A549 (cell line): ENCODE results near the gene AMZ1. TPM values are rescaled to one million over a fixed set of nuclear protein-coding genes. Genes with fewer than 3 reads are reported as not detected.
A peak's percentile ranks its signal among the peaks of the same experiment; 100 is the strongest.

Experiments
- ATAC-seq, 2 experiments: fragments of 200-7000 bp in 1 of 2; fragments of >200 bp in 1 of 2; cut with Nextera tagmentation in 1 of 2; cut with Tn5 transposase in 1 of 2; 3 replicates each; pipeline versions ENCODE4 v1.8.0 to v1.9.1; 2018 to 2020; ENCODE audit warnings: mild to moderate bottlenecking in 1 of 2, moderate library complexity in 1 of 2
- CTCF ChIA-PET: fragments of 300-600 bp; sonication (Branson Sonifier 250); formaldehyde crosslinking; extraction: SDS; loops from one replicate; lab custom pipeline; 2021; ENCODE audit warnings: antibody characterized with exemption, inconsistent platforms; lab: Yijun Ruan, JAX
- POLR2A ChIA-PET: fragments of 350-600 bp; formaldehyde crosslinking; extraction: SDS; loops from one replicate; lab custom pipeline; 2021; ENCODE audit warnings: antibody characterized with exemption, inconsistent platforms; lab: Yijun Ruan, JAX
- DNase-seq, 2 experiments: peaks; one replicate each; pipeline versions ENCODE4 v3.0.0 to v3.0.0-alpha.2; 2011 to 2016; ENCODE audit warnings: low read depth in 1 of 2, low spot score in 1 of 2
- FAIRE-seq: peaks from 2 replicates; lab custom pipeline; 2011; peaks lifted over from hg19 to GRCh38; lab: Jason Lieb, UNC
- H3K27ac ChIP-seq, 2 experiments: fragments of >200 bp; sonication (Bioruptor Twin); formaldehyde crosslinking; 3 replicates each; pipeline ENCODE4 v1.5.1; 2016 to 2017
- H3K4me1 ChIP-seq: fragments of >200 bp; sonication (Bioruptor Twin); formaldehyde crosslinking; 3 replicates; pipeline ENCODE4 v1.6.1; 2016
- H3K4me2 ChIP-seq: fragments of >200 bp; sonication (Bioruptor Twin); formaldehyde crosslinking; 3 replicates; pipeline ENCODE4 v1.6.1; 2016
- H3K4me3 ChIP-seq: fragments of >200 bp; sonication (Bioruptor Twin); formaldehyde crosslinking; 3 replicates; pipeline ENCODE4 v1.5.1; 2016
- H3K9me3 ChIP-seq: fragments of >200 bp; sonication (Bioruptor Twin); formaldehyde crosslinking; 3 replicates; pipeline ENCODE4 v1.6.1; 2016
- CBX2 ChIP-seq: fragments of 200-600 bp; sonication (generic); IDR thresholded peaks from 2 replicates; pipeline ENCODE4 v1.6.1; 2016; ENCODE audit warnings: low read depth, mild to moderate bottlenecking, borderline replicate concordance
- CHD4 ChIP-seq: fragments of 200-600 bp; sonication (generic); IDR thresholded peaks from 2 replicates; pipeline ENCODE4 v1.6.1; 2016; ENCODE audit warnings: antibody characterized with exemption, mild to moderate bottlenecking, borderline replicate concordance
- EHMT2 ChIP-seq: fragments of 200-600 bp; sonication (generic); IDR thresholded peaks from 2 replicates; pipeline ENCODE4 v1.6.1; 2016; ENCODE audit warnings: antibody characterized with exemption, low read depth, mild to moderate bottlenecking, moderate library complexity
- ESRRA ChIP-seq: fragments of 150-350 bp; IDR thresholded peaks from 2 replicates; pipeline ENCODE4 v1.6.1; 2014; ENCODE audit warnings: mild to moderate bottlenecking, low read length, borderline replicate concordance
- FOSB ChIP-seq: fragments of 250-450 bp; sonication (Bioruptor Pico); IDR thresholded peaks from 2 replicates; pipeline ENCODE4 v1.5.0; 2020; ENCODE audit warnings: mild to moderate bottlenecking, moderate library complexity
- FOXS1 ChIP-seq: fragments of 250-450 bp; sonication (Bioruptor Pico); IDR thresholded peaks from 2 replicates; pipeline ENCODE4 v1.5.0; 2020; ENCODE audit warnings: mild to moderate bottlenecking, moderate library complexity
- HDAC2 ChIP-seq: fragments of 200-600 bp; sonication (generic); IDR thresholded peaks from 2 replicates; pipeline ENCODE4 v1.6.1; 2016
- JUNB ChIP-seq: fragments of >200 bp; sonication (Bioruptor Twin); formaldehyde crosslinking; IDR thresholded peaks from 2 replicates; pipeline ENCODE4 v1.6.1; 2016
- KDM1A ChIP-seq: fragments of 200-600 bp; sonication (generic); IDR thresholded peaks from 2 replicates; pipeline ENCODE4 v1.6.1; 2016; ENCODE audit warnings: low read depth, mild to moderate bottlenecking
- MYC ChIP-seq: IDR thresholded peaks from 2 replicates; pipeline ENCODE4 v1.6.1; 2012; ENCODE audit warnings: mild to moderate bottlenecking, inconsistent platforms, low read length, improper control_type of control experiment, borderline replicate concordance
- NFE2L2 ChIP-seq: fragments of 150-350 bp; conservative IDR thresholded peaks from 2 replicates; pipeline ENCODE4 v1.6.1; 2014; ENCODE audit warnings: low read length
- NPAS2 ChIP-seq: fragments of 250-450 bp; sonication (Bioruptor Pico); IDR thresholded peaks from 2 replicates; pipeline ENCODE4 v1.8.0; 2022; ENCODE audit warnings: mild to moderate bottlenecking, moderate library complexity, borderline replicate concordance
- PHF8 ChIP-seq: fragments of 200-600 bp; sonication (generic); IDR thresholded peaks from 2 replicates; pipeline ENCODE4 v1.6.1; 2016; ENCODE audit warnings: low read depth, mild to moderate bottlenecking, antibody characterized with exemption, moderate library complexity, borderline replicate concordance
- SMC3 ChIP-seq: fragments of >200 bp; sonication (Bioruptor Twin); formaldehyde crosslinking; IDR thresholded peaks from 3 replicates; pipeline ENCODE4 v1.6.1; 2018; ENCODE audit warnings: inconsistent platforms
- SREBF2 ChIP-seq: fragments of 450-650 bp; IDR thresholded peaks from 2 replicates; pipeline ENCODE4 v1.6.1; 2014; ENCODE audit warnings: mild to moderate bottlenecking, moderate library complexity
- ZFP36 ChIP-seq: fragments of 450-650 bp; IDR thresholded peaks from 2 replicates; pipeline ENCODE4 v1.6.1; 2014; ENCODE audit warnings: borderline replicate concordance; ENCODE audit not compliant: partially characterized antibody
- ZNF302 ChIP-seq: fragments of 250-450 bp; sonication (Bioruptor Pico); IDR thresholded peaks from 2 replicates; pipeline ENCODE4 v1.9.0; 2021; ENCODE audit warnings: inconsistent platforms, mild to moderate bottlenecking, moderate library complexity
- ZSCAN20 ChIP-seq: fragments of 250-450 bp; sonication (Bioruptor Pico); IDR thresholded peaks from 2 replicates; pipeline ENCODE4 v1.8.0; 2022; ENCODE audit warnings: mild to moderate bottlenecking, moderate library complexity
- WGBS: methylation state at CpG from one replicate; pipeline ENCODE4 v1.1.6; 2017; ENCODE audit errors: missing lambda C conversion rate; 5-methylcytosine and 5-hydroxymethylcytosine counted together
- polyA plus RNA-seq, 4 experiments: library from polyadenylated mRNA; depleted of rRNA in 3 of 4; stranded (reverse); fragments of >200 nt; fragmentation: RNase III in 1 of 4; extraction: RNeasy Plus Mini Kit Qiagen cat#74134 plus additional on column Dnase treatment in 1 of 4; gene quantifications; 2 replicates in 3 of 4; 3 replicates in 1 of 4; pipeline ENCODE4 v1.2.3, GENCODE V29; 2011 to 2017
- TF ChIP-seq, protein P1 (sequence below): fragments of >200 bp; sonication (Bioruptor Twin); formaldehyde crosslinking; IDR thresholded peaks from 3 replicates; pipeline ENCODE4 v1.5.1; 2016
- TF ChIP-seq, protein P2 (sequence below): IDR thresholded peaks from 2 replicates; pipeline ENCODE4 v1.6.1; 2012
- TF ChIP-seq, protein P3 (sequence below): fragments of 450-650 bp; IDR thresholded peaks from 2 replicates; pipeline ENCODE4 v1.6.1; 2014; ENCODE audit warnings: antibody characterized with exemption

AMZ1 gene
- polyA plus RNA-seq, 2 of the 4 experiments (the other 2 are of a cell fraction), result 0.01 TPM; not detected in 1

DNA sequence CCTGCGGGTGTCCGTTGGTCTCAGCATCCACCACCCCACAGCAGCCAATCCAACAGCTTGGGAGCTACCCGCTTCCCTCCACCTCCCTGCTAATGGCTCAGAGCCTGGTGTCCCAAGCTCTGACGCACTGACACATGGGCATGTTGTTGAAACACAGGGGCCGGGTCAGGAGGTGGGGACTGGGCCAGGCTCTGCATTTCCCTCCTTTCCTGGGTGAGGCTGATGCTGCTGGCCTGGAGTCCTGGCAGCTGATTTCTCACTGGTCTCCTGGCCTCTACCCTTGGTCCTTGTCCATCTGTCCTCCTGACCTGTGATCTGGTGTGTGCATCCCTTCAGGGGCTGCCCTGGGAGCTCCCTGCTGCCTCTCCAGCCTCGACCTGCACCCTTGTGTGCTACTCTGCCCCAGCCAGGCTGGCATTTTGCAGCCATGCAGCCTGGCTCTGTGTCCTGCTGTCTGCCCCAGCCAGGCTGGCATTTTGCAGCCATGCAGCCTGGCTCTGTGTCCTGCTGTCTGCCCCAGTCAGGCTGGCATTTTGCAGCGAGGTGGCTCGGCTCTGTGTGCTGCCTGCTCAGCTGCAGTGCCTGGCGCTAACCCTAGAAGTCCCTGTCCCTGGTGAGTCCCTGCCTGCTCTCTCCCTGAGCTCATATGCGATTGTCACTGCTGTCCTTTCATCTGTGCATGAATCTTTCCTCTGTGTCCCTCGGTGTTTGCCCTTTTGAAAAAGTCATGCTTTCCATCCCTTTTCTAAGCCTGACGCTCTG, 14.0 kb downstream of the AMZ1 start:
- FAIRE-seq, result no peak
- 52% methylated on average over 12 of the region's 12 CpGs for WGBS
- TF ChIP-seq KDM1A (no peak), NPAS2 (CRISPR knock-in tag) (no peak), JUNB (no peak), SREBF2 (no peak), PHF8 (no peak), EHMT2 (no peak), CBX2 (no peak), FOXS1 (CRISPR knock-in tag) (no peak)
- TF ChIP-seq, protein P1, sequence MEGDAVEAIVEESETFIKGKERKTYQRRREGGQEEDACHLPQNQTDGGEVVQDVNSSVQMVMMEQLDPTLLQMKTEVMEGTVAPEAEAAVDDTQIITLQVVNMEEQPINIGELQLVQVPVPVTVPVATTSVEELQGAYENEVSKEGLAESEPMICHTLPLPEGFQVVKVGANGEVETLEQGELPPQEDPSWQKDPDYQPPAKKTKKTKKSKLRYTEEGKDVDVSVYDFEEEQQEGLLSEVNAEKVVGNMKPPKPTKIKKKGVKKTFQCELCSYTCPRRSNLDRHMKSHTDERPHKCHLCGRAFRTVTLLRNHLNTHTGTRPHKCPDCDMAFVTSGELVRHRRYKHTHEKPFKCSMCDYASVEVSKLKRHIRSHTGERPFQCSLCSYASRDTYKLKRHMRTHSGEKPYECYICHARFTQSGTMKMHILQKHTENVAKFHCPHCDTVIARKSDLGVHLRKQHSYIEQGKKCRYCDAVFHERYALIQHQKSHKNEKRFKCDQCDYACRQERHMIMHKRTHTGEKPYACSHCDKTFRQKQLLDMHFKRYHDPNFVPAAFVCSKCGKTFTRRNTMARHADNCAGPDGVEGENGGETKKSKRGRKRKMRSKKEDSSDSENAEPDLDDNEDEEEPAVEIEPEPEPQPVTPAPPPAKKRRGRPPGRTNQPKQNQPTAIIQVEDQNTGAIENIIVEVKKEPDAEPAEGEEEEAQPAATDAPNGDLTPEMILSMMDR, result no peak
- TF ChIP-seq, protein P2, sequence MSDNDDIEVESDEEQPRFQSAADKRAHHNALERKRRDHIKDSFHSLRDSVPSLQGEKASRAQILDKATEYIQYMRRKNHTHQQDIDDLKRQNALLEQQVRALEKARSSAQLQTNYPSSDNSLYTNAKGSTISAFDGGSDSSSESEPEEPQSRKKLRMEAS, result no peak
- TF ChIP-seq, all 56 proteins: peak for 0
- Histone ChIP-seq H3K9me3 (no peaks in the 10 kb centered on the region), H3K4me3 (no peak overlapping the region), H3K4me1 (no peaks in the 10 kb centered on the region), H3K27ac (no peak overlapping the region), H3K4me2 (no peak overlapping the region)
- DNase-seq (no peak), ATAC-seq (peak; percentile 31 to 39; a peak in 4 of 6 replicates)
- ChIA-PET POLR2A (no interaction called here), CTCF (interaction anchor here (0.7 to 7.5 kb wide), 7 partner anchors 8 to 1139 kb away, joined by 3 to 41 read pairs (median 7); no protein-coding TSS in a partner anchor)

DNA sequence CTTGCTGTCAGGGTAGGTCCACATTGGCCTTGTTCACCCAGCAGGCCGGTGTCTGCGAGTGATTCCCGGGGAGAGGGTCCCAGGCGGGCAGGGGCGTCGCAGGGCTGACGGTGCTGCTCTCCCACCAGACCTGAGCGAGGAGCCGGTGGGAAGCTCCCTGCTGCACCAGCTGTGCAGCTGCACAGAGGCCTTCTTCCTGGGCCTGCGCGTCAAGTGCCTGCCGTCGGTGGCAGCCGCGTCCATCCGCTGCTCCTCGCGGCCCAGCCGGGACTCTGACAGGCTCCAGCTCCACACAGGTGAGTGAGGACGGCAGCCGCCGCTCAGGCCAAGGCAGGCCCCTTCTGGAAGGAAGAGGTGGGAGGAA, 14.6 kb downstream of the AMZ1 start:
- ATAC-seq, result no peak
- WGBS, result 96% methylated on average over 15 of the region's 22 CpGs
- ChIA-PET POLR2A (no interaction called here), CTCF (interaction anchor here (0.7 to 7.5 kb wide), 7 partner anchors 9 to 251 kb away, joined by 3 to 41 read pairs (median 5); no protein-coding TSS in a partner anchor)
- DNase-seq, result no peak
- Histone ChIP-seq H3K4me2 (no peak overlapping the region), H3K4me3 (no peak overlapping the region), H3K9me3 (no peaks in the 10 kb centered on the region), H3K4me1 (no peaks in the 10 kb centered on the region), H3K27ac (no peak overlapping the region)
- FAIRE-seq, result no peak
- TF ChIP-seq, protein P3, sequence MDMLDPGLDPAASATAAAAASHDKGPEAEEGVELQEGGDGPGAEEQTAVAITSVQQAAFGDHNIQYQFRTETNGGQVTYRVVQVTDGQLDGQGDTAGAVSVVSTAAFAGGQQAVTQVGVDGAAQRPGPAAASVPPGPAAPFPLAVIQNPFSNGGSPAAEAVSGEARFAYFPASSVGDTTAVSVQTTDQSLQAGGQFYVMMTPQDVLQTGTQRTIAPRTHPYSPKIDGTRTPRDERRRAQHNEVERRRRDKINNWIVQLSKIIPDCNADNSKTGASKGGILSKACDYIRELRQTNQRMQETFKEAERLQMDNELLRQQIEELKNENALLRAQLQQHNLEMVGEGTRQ, result no peak
- TF ChIP-seq NPAS2 (CRISPR knock-in tag) (no peak), ZNF302 (CRISPR knock-in tag) (no peak), CHD4 (no peak), ESRRA (no peak), PHF8 (no peak), SMC3 (no peak), MYC (no peak), ZFP36 (no peak), HDAC2 (no peak), ZSCAN20 (CRISPR knock-in tag) (no peak), FOXS1 (CRISPR knock-in tag) (no peak), NFE2L2 (no peak), FOSB (no peak)
